GM19351 (cell line): Measurements from ENCODE around the gene HIF1A.

Experiments
- ATAC-seq: cut with Tn5 transposase; IDR thresholded peaks from one replicate; pipeline ENCODE4 v1.9.1; 2021; ENCODE audit warnings: mild to moderate bottlenecking, moderate library complexity; ENCODE audit not compliant: unreplicated experiment

HIF1A gene

DNA sequence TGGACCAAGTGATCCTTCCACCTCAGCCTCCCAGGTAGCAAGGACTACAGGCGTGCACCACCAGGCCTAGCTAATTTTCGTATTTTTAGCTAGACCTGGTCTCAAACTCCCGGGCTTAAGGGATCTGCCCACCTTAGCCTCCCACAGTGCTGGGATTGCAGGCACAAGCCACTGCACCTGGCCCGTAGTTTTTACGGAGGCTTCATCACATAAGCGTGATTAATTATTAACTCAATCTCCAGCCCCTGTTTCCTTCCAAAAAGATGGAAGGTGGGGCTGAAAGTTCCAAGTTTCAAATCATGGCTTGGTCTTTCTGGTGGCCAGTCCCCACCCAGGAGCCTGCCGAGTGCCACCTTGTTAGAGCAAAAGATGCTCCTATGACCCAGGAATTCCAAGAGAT, 22.5 kb upstream of the HIF1A start:
- no peak for ATAC-seq

DNA sequence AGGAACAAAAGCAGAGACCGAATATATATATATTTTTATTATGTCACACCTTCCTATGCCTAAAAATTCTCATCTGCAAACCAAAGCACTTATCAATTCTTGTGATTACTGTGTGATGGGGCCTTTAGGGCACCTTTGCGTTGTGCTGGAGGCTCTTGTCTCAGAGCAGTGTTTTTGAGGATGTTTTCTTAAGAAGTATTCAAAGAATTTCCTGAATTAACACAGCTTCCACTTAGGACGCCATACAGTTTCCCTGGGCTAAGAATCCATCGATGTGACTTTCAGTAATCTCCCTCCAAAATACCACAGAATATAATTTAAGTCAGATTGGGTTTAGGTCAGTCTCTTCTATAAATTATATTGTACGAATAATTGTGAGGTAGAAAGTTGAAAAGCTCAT, 22.0 kb upstream of the HIF1A start:
- ATAC-seq = no peak

DNA sequence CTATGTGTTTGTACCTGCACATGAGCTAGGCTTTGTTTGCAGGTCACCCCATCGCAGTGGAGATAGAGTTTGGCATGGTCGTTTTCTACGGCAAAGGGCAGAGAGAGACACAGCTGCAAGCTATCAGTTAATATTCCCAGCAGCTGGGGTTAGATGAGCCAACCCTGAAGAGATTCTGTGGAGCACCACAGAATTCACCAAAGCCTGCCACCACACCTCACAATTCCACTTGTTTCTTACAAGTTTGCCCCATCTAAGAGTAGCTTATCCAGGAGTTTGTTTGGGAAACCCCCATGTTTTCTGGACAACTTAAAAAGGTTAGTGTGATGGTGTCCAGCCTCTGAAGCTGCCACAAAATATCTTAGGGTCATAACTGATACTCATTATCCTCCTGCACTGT, 20.0 kb upstream of the HIF1A start:
- no peak for ATAC-seq

DNA sequence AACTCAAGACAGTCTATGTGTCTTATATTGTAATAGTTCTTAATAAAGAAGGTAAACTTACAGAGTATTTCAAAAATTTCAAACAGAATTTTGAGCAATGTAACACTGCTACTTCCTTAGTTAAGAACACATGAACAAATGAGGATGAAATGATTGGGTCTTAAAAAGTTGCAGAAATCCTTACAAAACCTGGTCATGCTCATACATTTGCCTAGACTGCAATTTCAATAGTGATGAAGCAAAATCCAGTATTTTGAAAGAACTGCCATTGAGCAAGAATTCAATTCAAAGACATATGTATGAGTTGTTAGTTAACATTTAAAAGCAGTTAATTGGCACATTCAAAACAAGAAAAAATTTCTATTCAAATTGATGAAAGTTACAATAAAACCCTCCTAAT, 17.8 kb upstream of the HIF1A start:
- ATAC-seq = no peak

DNA sequence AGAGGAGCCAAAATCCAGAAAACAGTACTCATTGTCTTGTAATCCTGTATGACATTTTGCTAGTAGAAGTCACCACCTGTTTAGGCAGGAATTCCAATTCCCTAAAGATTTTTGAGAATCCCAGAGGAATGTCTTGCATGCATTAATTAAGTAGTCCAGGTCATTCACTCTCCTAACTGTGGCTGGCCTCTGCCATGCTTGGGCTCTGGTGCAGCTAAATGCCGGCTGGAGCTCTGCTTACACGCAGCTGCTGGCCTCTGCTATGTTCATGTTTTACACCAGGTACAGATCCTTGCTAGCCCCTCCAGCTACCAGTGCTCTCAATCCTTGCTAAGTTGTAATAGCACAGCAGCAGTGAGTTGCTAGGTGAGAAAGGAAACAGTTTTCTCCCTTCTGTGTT, 16.3 kb upstream of the HIF1A start:
- no peak for ATAC-seq

DNA sequence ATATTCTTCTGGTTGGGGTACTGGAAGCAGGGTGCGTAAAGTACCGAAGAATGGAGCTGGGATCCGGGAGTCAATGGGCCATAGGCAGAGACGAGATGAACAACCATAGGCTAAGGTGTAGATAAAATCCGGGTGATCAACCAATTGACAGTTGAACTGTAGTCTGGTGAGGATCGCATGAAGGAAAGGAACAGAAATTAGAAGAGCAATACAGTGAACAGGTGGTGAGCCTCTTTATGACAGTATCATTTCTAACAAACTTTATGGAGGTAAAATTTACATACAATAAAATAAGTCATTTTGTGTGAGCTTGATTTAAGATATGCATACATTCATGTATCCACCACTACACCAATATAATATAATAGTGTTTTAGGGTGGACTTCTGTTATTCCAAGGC, 13.9 kb upstream of the HIF1A start:
- no peak for ATAC-seq

DNA sequence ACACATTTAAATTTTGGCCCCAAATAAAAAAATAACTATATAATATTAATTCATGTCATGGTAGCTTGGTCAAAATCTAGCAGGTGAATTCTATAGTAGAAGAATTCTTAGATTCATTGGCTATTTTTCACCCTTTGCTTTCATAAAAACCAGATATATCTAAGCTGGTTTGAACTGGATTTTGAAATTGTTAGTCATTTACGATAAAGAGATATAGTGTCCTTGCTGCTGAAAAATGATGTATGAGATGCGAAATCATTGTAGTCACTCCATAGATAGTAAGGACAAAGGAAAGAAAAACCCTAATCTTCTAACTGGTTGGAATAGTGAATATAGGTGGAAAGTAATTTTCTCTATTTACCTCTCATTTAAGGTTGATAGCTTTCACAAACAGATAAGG, 12.2 kb upstream of the HIF1A start:
- no peak for ATAC-seq

DNA sequence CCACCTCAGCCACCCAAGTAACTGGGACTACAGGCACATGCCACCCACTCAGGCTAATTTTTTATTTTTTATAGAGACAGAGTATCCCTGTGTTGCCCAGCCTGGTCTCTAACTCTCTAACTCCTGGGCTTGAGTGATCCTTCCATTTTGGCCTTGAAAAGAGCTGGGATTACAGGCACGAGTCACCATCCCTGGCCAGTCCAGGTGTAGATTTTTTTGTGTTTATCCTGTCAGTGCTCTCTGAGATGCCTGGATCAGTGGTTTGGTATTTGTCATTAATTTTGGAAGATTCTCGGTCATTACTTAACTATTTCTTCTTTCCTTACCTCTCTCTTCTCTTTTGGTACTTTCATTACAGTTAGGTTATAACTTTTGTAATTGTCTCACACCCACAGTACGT, 5.3 kb upstream of the HIF1A start:
- ATAC-seq = no peak

DNA sequence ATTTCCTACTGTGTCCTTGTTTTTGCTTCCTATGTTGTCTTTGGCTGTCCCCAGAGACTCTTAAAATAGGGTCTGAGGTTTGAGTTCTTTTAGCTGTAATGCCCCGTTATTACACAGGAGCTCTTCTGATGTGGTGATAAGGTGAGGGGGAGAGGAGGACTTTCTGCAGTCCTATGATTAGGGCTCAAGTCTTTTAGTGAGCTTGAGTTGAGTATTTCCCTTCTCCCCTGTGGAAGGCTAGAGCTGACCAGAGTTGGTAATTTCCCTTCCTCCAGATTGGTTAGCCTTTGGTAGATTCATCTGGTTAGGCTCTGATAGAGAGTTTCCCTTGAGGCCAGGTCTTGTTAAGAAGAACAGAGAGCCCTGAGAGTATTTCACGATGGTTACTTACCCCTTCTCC, 4.3 kb upstream of the HIF1A start:
- ATAC-seq = no peak

DNA sequence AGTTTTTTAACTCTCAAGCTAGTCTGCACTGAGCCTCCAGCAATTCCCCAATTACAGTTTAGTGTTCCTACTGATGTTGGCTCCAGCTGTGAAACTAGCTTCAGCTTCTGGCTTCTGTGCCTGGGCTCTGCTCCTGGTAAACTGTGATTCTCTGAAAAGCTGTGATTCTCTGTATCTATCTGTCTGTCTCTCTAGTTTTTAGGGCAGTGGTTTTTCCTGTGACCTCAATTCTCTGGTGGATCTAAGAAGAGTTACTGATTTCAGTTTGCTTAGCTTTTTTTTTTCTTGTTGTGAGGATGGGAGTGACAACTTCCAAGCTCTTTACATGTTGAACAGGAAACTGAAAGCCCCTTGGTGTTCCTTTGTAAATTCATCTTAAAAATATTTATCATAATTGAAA, 3.8 kb upstream of the HIF1A start:
- ATAC-seq = no peak

DNA sequence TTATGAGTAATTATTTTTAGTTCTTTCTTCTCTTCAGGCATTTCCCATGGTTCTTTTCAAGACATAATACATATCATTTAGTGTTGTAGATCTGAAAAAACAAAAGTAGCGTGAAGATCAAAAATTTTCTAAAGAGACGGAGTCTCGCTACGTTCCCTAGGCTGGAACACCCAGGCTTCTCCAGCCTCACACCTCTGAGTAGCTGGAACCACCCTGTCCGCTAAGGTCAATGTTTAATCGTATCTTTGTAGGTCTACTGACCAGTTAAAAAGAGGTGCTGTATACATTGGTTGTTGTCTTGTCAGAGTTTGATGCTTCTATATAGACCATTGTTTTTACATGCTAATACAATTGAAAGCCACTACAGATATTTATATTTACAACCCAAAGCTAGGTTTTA, 1.3 kb upstream of the HIF1A start:
- ATAC-seq = no peak

DNA sequence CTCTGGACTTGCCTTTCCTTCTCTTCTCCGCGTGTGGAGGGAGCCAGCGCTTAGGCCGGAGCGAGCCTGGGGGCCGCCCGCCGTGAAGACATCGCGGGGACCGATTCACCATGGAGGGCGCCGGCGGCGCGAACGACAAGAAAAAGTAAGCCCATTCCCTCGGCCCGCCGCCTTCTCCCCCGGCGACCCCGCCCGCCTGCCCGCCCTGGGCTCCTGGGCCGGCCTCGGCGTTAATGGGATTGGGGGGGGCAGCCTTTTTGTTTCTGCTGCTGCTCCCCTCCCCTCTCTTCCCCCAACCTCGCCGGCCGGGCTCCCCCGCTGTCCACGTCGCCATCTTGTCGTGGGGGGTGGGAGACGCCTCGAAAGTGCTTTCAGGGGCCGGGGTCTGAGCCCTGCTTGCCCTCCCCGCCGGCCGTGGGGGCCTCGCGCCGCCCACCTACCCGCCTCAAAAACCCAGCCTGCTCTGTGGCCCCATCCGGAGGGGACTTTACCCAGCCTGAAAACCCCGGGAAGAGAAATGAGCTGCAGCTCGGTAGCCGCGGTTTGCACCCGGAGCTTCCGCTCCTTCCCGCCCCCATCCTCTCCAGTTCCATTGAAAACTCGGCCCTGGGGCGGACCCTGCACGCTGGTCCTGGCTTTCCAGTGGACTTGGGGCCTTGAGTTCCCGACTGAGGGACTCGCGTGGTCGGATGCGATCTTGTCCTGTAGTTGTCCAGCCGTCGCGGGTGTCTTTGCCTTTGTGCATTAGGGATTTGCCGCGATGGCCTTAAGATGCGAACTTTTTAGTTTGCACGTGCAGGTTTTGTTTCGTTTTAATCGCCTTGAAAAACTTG, 598 bp downstream of the HIF1A start:
- ATAC-seq = peak; percentile 8

DNA sequence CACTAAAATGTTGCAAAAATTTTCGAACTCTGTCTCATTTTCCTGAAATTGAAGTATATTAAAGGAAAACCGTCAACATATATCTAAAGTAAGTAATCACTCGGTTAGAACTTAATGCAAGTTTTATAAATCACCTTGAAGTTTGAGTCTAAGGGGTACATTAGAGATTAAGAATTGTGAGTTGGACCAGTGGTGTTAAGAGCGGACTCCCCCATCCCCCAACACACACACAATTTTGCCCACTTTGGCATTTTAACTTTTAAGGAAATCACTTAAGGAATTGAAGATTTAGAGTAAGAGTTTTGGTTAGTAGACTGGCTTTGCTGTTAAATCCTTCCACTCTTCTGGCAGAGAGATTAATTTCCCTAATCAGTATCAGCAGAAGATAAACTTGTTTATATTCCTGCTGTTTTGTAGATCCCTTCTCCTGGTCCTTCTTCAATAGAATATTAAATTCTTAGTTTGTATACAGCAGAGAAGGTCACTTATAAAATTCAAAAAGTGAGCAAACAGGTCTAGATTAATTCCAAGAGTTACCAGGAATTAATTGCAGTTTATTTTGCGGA, 1.5 kb downstream of the HIF1A start:
- ATAC-seq = no peak

DNA sequence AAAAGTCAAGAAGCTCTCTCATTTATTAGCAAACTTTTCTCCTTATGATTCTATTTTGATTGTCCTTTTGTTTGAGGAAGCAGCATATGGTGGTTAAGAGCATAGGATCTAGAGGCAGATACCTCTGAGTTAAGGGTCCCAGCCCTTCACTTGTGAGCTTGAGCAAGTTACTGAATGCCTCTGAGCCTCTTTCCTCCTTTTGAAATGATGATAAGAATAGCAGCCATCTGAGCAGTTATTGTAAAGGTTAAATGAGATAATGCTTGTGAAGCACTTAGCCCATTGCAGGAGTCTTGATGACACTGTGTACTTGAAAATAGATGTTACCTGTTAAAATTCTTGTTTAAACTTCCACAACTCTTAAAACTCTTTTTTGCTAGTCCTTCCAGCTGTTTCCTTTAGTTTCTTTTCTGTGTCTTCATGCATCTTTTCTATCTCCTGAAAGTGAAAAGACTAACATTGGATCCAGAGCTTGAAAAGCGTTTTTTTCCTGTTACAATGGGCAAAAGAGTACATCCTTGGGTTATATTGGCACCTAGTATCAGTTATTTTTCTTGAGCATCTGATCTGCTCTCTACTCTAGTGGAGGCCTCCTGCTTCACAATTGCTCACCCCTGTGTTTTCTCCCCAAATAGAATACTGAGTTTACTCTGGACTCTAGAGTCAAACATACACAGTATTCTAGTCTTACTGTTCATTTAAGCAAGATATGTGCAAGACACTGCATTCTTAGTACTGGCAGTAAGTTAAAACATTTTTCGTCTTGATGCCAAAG, 3.1 kb downstream of the HIF1A start:
- no peak for ATAC-seq

DNA sequence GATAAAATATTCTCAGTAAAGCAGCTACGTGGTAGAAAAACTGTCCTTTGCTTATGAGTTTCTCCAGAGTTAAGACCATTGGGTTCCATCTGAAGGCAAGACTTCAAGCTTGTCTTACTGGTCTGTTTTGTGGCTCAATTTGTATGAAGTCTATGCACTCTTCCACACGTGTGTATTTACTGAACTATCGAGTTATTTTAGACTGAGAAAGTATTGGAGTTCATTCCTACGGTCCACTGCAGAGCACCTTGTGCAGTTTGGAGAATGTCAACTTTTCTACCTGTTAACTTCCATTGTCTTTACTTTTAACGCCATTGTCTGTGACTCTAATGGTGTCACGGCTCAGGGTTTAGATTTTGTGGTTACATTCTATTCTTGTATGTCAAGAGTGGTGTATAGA, 3.7 kb downstream of the HIF1A start:
- ATAC-seq = no peak

DNA sequence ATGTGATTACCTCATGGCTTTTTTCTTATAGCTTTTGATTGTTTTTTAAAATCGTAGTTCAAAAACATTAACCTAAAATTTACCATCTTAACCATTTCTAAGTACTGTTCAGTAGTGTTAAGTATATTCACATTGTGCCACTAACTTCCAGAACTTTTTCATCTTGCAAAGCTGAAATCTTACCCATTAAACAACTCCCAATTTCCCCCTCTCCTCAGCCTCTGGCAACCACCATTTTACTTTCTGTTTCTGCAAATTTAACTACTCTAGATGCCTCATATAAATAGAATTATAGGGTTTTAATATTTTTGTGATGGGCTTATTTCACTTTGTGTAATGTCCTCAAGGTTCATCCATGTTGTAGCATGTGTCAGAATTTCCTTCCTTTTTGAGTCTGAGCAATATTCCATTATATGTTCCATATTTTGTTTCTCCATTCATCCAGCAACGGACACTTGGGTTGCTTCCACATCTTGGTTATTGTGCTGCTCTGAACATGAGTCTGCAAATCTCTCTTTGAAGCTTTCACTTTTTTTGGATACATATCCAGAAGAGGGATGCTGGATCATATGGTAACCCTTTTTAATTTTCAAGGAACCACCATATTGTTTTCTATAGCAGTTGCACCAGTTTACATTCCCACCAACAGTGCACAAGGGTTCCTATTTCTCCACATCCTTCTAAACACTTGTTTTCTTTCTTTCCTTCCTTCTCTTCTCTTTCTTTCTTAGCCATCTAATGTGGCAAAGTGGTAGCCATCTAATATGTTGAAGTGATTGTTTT, 5.0 kb downstream of the HIF1A start:
- ATAC-seq = no peak

DNA sequence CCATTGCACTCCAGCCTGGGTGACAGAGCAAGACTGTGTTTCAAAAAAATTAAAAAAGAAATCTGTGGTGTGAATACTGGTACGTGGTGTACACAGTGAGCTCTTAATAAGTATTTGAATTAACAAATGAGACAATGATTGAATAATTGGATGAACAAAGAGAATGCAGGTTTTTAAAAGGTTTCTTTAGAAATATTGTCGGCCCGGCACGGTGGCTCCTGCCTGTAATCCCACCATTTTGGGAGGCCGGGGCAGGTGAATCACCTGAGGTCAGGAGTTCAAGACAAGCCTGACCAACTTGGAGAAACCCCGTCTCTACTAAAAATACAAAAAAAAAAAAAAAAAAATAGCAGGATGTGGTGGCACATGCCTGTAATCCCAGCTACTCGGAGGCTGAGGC, 6.6 kb downstream of the HIF1A start:
- no peak for ATAC-seq

DNA sequence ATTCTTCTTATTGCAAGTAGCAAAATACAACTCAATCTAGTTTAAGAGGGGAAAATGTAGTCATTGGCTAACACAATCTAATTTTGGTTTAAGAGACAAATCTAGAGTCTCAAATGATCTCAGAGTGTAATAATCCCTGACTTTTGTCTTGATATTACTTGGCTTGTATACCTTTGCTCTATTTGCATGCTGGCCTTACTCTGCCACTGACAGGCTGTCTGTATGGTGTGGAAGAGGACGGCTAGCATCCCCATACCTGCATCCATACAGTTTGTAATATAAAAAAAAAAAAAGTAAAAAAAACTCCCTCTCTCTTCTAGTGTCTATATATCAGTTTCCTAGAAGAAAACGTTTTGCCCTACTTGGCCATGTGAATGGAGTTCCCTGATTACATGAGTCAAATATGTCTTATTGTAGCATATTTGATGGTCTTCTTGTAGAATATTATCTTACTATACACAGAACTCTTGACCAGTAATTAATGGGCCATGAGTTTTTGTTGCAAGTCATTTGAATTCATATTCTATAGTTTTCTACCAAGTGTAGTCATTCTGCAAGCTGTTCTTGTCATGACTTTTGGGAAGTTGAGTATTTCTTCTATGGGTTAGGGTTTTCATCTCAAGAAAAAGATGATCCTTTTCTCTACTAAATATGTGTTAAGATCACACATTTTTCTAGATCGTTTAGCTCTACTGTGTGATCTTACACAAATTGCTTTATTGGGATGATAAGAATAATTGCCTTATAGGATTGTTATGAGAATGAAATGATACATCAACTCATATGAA, 8.2 kb downstream of the HIF1A start:
- ATAC-seq = peak; percentile 53

DNA sequence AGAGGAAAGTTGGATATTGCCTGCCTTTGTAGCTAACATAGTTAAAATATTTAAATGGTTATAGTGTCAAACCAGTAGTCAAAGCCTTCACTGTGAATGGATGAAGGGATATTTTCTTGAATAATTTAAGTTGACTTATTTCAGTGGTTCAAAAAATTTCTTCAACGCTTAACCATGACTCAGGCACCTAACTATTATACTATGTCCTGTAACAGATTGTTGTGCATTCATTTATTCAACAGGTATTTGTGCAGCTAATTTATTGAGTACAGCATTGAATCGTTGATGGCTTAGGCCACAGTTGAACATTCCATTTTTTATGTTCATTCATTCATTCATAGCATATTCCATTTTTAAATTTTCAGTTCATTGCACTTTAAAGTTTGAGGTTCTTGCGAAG, 9.2 kb downstream of the HIF1A start:
- no peak for ATAC-seq

DNA sequence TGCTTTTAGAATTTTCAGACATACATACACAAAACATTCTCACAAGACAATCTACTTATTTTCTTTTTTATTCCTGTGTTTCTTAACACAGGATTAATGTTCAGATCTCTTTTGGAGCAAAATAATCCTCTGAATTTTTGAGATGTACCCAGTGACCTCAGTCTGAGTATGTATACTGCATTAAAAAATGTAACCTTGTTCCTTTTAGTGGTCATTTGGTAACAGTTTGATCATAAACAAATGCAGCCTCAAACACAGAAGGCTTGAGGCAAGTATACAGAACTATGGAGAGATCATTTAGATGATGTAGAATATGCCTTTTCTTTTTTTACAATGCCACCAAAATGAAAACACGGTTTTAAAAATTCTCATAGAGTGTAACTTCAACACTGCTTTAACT, 9.7 kb downstream of the HIF1A start:
- no peak for ATAC-seq
